Skeletal muscle tissue (tissue), 4 donors: Measurements from ENCODE around the gene LBHD2. TPM values are rescaled to one million over a fixed set of nuclear protein-coding genes. Genes with fewer than 3 reads are reported as not detected.
"Not testable (repeated sequence)": the region's sequence is repeated elsewhere in the genome, so short reads cannot be mapped to it uniquely, and the experiment has no call there.

Experiments used
- H3K27ac ChIP-seq: one replicate; pipeline ENCODE4 v1.7.0; 2013; ENCODE audit warnings: mild to moderate bottlenecking, low read depth, low read length, inconsistent platforms
- H3K27me3 ChIP-seq, 3 donors: one replicate each; pipeline ENCODE4 v1.7.0; 2013; ENCODE audit warnings: low read length in 3 of 3; ENCODE audit not compliant: control insufficient read depth in 3 of 3, insufficient read depth in 3 of 3
- H3K36me3 ChIP-seq, 3 donors: one replicate each; pipeline ENCODE4 v1.7.0; 2013; ENCODE audit warnings: low read length in 3 of 3; ENCODE audit not compliant: control insufficient read depth in 3 of 3, insufficient read depth in 3 of 3
- H3K4me1 ChIP-seq, 3 donors: one replicate each; pipeline ENCODE4 v1.7.0; 2013; ENCODE audit warnings: low read length in 3 of 3, mild to moderate bottlenecking in 3 of 3; ENCODE audit not compliant: control insufficient read depth in 3 of 3, insufficient read depth in 3 of 3
- H3K4me3 ChIP-seq, 3 donors: one replicate each; pipeline ENCODE4 v1.7.0; 2013; ENCODE audit warnings: low read length in 3 of 3
- H3K9ac ChIP-seq, 3 donors: one replicate each; pipeline ENCODE4 v1.7.0; 2013; ENCODE audit warnings: low read length in 3 of 3, mild to moderate bottlenecking in 3 of 3, moderate library complexity in 2 of 3, low read depth in 1 of 3
- H3K9me3 ChIP-seq, 3 donors: one replicate each; pipeline ENCODE4 v1.7.0; 2013; ENCODE audit warnings: low read length in 3 of 3; ENCODE audit not compliant: control insufficient read depth in 3 of 3
- total RNA-seq: library from RNA; depleted of rRNA; stranded (reverse); fragments of >200 nt; gene quantifications from one replicate; pipeline ENCODE4 v1.2.3, GENCODE V29; 2014
- donor health status: Osteomylitis.

Gene LBHD2
- total RNA-seq, result not detected

GRCh38 chr14:103084021-103084919, at the start of gene LBHD2:
TSS of gene LBHD2 (plus strand) at chr14:103084210. CDS start at chr14:103086013, 1,803 bp downstream.
- Histone ChIP-seq H3K9me3 (no peaks in the 10 kb centered on the region), H3K27me3 (peaks cover 26 to 45% (median 28%) of the 10 kb centered on the region in 3 donors), H3K9ac (no peak within 1 kb of the TSS), H3K4me3 (no peak within 1 kb of the TSS), H3K36me3 (no peaks in the 10 kb centered on the region), H3K27ac (no peak within 1 kb of the TSS), H3K4me1 (peaks cover 0 to 4% (median 3%) of the 10 kb centered on the region in 3 donors)

- no peaks in the 10 kb centered on the region for H3K27me3 ChIP-seq
- H3K36me3 ChIP-seq, result peaks cover 5 to 9% (median 8%) of the 10 kb centered on the region in 3 donors
- no peak overlapping the region for H3K9ac ChIP-seq
Observed at GRCh38 chr14:103041464-103041863, 42.5 kb upstream of the LBHD2 start.

GRCh38 chr14:103043257-103044015, 40.6 kb upstream of the LBHD2 start:
- Histone ChIP-seq H3K4me1 (peaks cover 3 to 14% (median 14%) of the 10 kb centered on the region in 3 donors), H3K27ac (no peak overlapping the region), H3K9me3 (peaks cover 0 to 2% (median 0%) of the 10 kb centered on the region in 3 donors), H3K36me3 (peaks cover 5 to 9% (median 8%) of the 10 kb centered on the region in 3 donors), H3K4me3 (no peak overlapping the region), H3K27me3 (no peaks in the 10 kb centered on the region), H3K9ac (no peak overlapping the region)

More at GRCh38 chr14:103041464-103041863, 42.5 kb upstream of the LBHD2 start:
- Histone ChIP-seq H3K27ac (no peak overlapping the region), H3K4me1 (peaks cover 3 to 13% (median 12%) of the 10 kb centered on the region in 3 donors), H3K4me3 (no peak overlapping the region), H3K9me3 (peaks cover 0 to 2% (median 0%) of the 10 kb centered on the region in 3 donors)

- H3K4me1 ChIP-seq, result peaks cover 8 to 16% (median 16%) of the 10 kb centered on the region in 3 donors
- no peak overlapping the region for H3K9ac ChIP-seq
- H3K27me3 ChIP-seq, result no peaks in the 10 kb centered on the region
- H3K4me3 ChIP-seq, result no peak overlapping the region
- H3K36me3 ChIP-seq, result peaks cover 5 to 9% (median 8%) of the 10 kb centered on the region in 3 donors
- peaks cover 0 to 2% (median 0%) of the 10 kb centered on the region in 3 donors for H3K9me3 ChIP-seq
- no peak overlapping the region for H3K27ac ChIP-seq
Observed at GRCh38 chr14:103045371-103045869, 38.6 kb upstream of the LBHD2 start.

- H3K4me3 ChIP-seq, H3K36me3 ChIP-seq, H3K27me3 ChIP-seq, H3K9ac ChIP-seq, H3K27ac ChIP-seq, H3K9me3 ChIP-seq: not testable (repeated sequence)
- H3K4me1 ChIP-seq, result peaks cover 8 to 21% (median 19%) of the 10 kb centered on the region in 3 donors
Observed at GRCh38 chr14:103047453-103047852, 36.6 kb upstream of the LBHD2 start.

GRCh38 chr14:103050935-103051334, 33.1 kb upstream of the LBHD2 start:
- Histone ChIP-seq H3K9me3 (no peaks in the 10 kb centered on the region), H3K4me3 (no peak overlapping the region), H3K36me3 (no peaks in the 10 kb centered on the region), H3K27ac (no peak overlapping the region), H3K4me1 (peaks cover 24 to 29% (median 29%) of the 10 kb centered on the region in 3 donors), H3K27me3 (no peaks in the 10 kb centered on the region), H3K9ac (no peak overlapping the region)

GRCh38 chr14:103052407-103052806, 31.6 kb upstream of the LBHD2 start:
- Histone ChIP-seq H3K9ac (no peak overlapping the region), H3K9me3 (no peaks in the 10 kb centered on the region), H3K4me1 (peaks cover 23 to 25% (median 23%) of the 10 kb centered on the region in 3 donors), H3K27ac (no peak overlapping the region), H3K27me3 (no peaks in the 10 kb centered on the region), H3K36me3 (no peaks in the 10 kb centered on the region), H3K4me3 (no peak overlapping the region)

- no peaks in the 10 kb centered on the region for H3K9me3 ChIP-seq
- no peaks in the 10 kb centered on the region for H3K27me3 ChIP-seq
- H3K27ac ChIP-seq, result peak overlapping the region; percentile 12
- peak overlapping the region; percentile 69 to 92 (median 81) for H3K4me3 ChIP-seq
- H3K36me3 ChIP-seq, result no peaks in the 10 kb centered on the region
- peaks cover 37 to 44% (median 41%) of the 10 kb centered on the region in 3 donors for H3K4me1 ChIP-seq
- peak overlapping the region; percentile 40 to 74 (median 57) for H3K9ac ChIP-seq
Observed at GRCh38 chr14:103055695-103056094, 28.3 kb upstream of the LBHD2 start.

GRCh38 chr14:103056322-103057027, 27.5 kb upstream of the LBHD2 start:
- peaks cover 37 to 44% (median 39%) of the 10 kb centered on the region in 3 donors for H3K4me1 ChIP-seq
- peak overlapping the region; percentile 76 to 94 (median 93) for H3K9ac ChIP-seq
- no peaks in the 10 kb centered on the region for H3K9me3 ChIP-seq
- H3K27ac ChIP-seq, result peak overlapping the region; percentile 75
- no peaks in the 10 kb centered on the region for H3K27me3 ChIP-seq
- H3K36me3 ChIP-seq, result no peaks in the 10 kb centered on the region
- H3K4me3 ChIP-seq, result peak overlapping the region; percentile 81 to 94 (median 92)
